NCI-H2227 treated with DMSO at 0.1 percent for 48 hours (cell line): ENCODE measurements around the gene GREM2.

Experiments
- DNase-seq: peaks from one replicate; lab custom pipeline; 2025; lab: John Stamatoyannopoulos, UW

GREM2 gene

GRCh38 chr1:240562111-240562590 is 49.8 kb downstream of the GREM2 start:
- no peak for DNase-seq

- no peak for DNase-seq
Measured at GRCh38 chr1:240559781-240560180, 52.2 kb downstream of the GREM2 start.

GRCh38 chr1:240555524-240555923 is 56.4 kb downstream of the GREM2 start:
- DNase-seq = no peak

GRCh38 chr1:240553351-240553750 is 58.6 kb downstream of the GREM2 start:
- DNase-seq = no peak

- DNase-seq = no peak
Measured at GRCh38 chr1:240539769-240540414, 72.1 kb downstream of the GREM2 start.

- no peak for DNase-seq
Measured at GRCh38 chr1:240538776-240539430, 73.1 kb downstream of the GREM2 start.

GRCh38 chr1:240533154-240533780 is 78.7 kb downstream of the GREM2 start:
- no peak for DNase-seq

GRCh38 chr1:240528591-240528990 is 83.4 kb downstream of the GREM2 start:
- no peak for DNase-seq

- DNase-seq = no peak
Measured at GRCh38 chr1:240527086-240527485, 84.9 kb downstream of the GREM2 start.

GRCh38 chr1:240526312-240526711 is 85.6 kb downstream of the GREM2 start:
- DNase-seq = peak; percentile 0

- DNase-seq = no peak
Measured at GRCh38 chr1:240524356-240525069, 87.4 kb downstream of the GREM2 start.

GRCh38 chr1:240522122-240522822 is 89.7 kb downstream of the GREM2 start:
- no peak for DNase-seq

- no peak for DNase-seq
Measured at GRCh38 chr1:240517891-240518290, 94.1 kb downstream of the GREM2 start.

- no peak for DNase-seq
Measured at GRCh38 chr1:240516069-240516468, 95.9 kb downstream of the GREM2 start.

- no peak for DNase-seq
Measured at GRCh38 chr1:240515505-240515904, 96.5 kb downstream of the GREM2 start.

GRCh38 chr1:240511789-240512188 is 100.2 kb downstream of the GREM2 start:
- no peak for DNase-seq

GRCh38 chr1:240508950-240509349 is 103.0 kb downstream of the GREM2 start:
- no peak for DNase-seq

GRCh38 chr1:240508201-240508600 is 103.8 kb downstream of the GREM2 start:
- no peak for DNase-seq

GRCh38 chr1:240506176-240506575 is 105.8 kb downstream of the GREM2 start:
- no peak for DNase-seq

GRCh38 chr1:240503558-240503957 is 108.4 kb downstream of the GREM2 start:
- no peak for DNase-seq

GRCh38 chr1:240503036-240503435 is 108.9 kb downstream of the GREM2 start:
- DNase-seq = no peak

GRCh38 chr1:240501115-240501514 is 110.8 kb downstream of the GREM2 start:
- DNase-seq = no peak
